ENCODE results near the gene CCDC142. TPM values are rescaled to one million over a fixed set of nuclear protein-coding genes. Genes with fewer than 3 reads are reported as not detected.

The CCDC142 gene
- total and polyA plus RNA-seq, 9 of the 15 experiments (the other 6 are each of a cell fraction or from before 2014, with no cell fraction given) = 0.55 to 11.7 (median 7.2) TPM

DNA sequence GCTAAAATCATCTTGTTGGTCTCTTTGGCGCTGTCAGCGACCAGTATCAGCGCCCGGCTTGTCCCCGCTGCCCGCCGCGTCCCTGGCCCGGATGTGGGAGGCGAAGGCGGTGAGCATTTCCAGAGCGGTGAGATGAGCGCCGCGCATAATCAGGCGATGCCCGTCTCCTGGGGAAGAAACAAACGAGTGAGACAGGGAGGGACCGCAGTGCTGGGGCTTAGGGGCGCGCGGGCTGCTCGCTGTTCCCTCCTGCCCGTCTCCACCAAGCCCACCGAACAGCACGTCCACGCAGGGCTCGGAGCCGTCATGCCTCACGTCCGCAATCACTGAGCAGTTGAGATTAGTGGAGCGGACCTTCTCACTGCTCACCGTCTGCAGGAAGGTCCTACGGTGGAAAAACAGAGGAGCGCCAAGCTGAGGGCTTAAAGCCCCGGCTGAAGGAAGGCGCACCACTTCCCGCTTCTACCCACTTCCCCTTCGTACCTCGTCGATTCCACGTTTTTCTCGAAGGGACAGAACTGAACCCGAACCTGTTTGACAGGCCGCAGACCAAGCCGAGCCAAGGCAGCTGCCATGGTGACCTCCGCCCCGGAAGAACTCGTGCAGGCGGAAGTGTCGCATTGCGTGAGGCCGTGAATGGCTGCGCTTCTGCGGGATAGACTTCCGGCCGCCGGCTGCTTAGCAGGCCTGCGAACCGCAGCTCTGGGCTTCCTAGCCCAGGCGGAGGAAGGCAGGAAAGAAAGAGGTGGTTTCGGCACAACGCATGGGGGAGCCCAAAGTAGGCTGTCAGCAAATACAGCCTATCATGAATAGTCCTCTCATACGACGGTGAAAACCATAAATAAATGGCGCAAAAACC, 10.5 kb downstream of the CCDC142 start, which contains the start of gene MRPL53 (continued):
- peak; percentile 8 to 53; a peak in 2 of 4 replicates for TF ChIP-seq TEAD1 (CRISPR knock-in tag; IDR thresholded peaks at IDR 0.05)
- TF ChIP-seq DMBX1 (CRISPR knock-in tag; IDR thresholded peaks at IDR 0.05; ENCODE audit: borderline replicate concordance) = no peak
- TF ChIP-seq, protein P1, sequence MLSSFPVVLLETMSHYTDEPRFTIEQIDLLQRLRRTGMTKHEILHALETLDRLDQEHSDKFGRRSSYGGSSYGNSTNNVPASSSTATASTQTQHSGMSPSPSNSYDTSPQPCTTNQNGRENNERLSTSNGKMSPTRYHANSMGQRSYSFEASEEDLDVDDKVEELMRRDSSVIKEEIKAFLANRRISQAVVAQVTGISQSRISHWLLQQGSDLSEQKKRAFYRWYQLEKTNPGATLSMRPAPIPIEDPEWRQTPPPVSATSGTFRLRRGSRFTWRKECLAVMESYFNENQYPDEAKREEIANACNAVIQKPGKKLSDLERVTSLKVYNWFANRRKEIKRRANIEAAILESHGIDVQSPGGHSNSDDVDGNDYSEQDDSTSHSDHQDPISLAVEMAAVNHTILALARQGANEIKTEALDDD (IDR thresholded peaks at IDR 0.05) = no peak
- TF ChIP-seq RNF2 (IDR thresholded peaks at IDR 0.05) = peak; percentile 46
- TF ChIP-seq, protein P2, sequence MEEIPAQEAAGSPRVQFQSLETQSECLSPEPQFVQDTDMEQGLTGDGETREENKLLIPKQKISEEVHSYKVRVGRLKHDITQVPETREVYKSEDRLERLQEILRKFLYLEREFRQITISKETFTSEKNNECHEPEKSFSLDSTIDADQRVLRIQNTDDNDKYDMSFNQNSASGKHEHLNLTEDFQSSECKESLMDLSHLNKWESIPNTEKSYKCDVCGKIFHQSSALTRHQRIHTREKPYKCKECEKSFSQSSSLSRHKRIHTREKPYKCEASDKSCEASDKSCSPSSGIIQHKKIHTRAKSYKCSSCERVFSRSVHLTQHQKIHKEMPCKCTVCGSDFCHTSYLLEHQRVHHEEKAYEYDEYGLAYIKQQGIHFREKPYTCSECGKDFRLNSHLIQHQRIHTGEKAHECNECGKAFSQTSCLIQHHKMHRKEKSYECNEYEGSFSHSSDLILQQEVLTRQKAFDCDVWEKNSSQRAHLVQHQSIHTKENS (CRISPR knock-in tag; IDR thresholded peaks at IDR 0.05) = peak; percentile 55; the same call in 1 of the 2 replicates
- TF ChIP-seq L3MBTL2 (IDR thresholded peaks at IDR 0.05) = peak; percentile 77
- peak; percentile 72 for TF ChIP-seq MEIS2 (IDR thresholded peaks at IDR 0.05; ENCODE audit: partially characterized antibody)
- peak; percentile 92 for TF ChIP-seq ARID4B (CRISPR knock-in tag; IDR thresholded peaks at IDR 0.05)
- no peak for TF ChIP-seq SMAD3 (CRISPR knock-in tag; conservative IDR thresholded peaks at IDR 0.05)
- TF ChIP-seq NR4A1 (CRISPR knock-in tag; IDR thresholded peaks at IDR 0.05) = 0 out of 2 replicates have a peak, but pooled peaks have one; percentile 34
- TF ChIP-seq NR4A1 (tag; IDR thresholded peaks at IDR 0.05) = peak; percentile 83
- no peak for TF ChIP-seq SRSF1 (IDR thresholded peaks at IDR 0.05; ENCODE audit: low read depth, low read length)
- TF ChIP-seq, protein P3, sequence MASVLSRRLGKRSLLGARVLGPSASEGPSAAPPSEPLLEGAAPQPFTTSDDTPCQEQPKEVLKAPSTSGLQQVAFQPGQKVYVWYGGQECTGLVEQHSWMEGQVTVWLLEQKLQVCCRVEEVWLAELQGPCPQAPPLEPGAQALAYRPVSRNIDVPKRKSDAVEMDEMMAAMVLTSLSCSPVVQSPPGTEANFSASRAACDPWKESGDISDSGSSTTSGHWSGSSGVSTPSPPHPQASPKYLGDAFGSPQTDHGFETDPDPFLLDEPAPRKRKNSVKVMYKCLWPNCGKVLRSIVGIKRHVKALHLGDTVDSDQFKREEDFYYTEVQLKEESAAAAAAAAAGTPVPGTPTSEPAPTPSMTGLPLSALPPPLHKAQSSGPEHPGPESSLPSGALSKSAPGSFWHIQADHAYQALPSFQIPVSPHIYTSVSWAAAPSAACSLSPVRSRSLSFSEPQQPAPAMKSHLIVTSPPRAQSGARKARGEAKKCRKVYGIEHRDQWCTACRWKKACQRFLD (CRISPR knock-in tag; IDR thresholded peaks at IDR 0.05) = no peak
- TF ChIP-seq, protein P4, sequence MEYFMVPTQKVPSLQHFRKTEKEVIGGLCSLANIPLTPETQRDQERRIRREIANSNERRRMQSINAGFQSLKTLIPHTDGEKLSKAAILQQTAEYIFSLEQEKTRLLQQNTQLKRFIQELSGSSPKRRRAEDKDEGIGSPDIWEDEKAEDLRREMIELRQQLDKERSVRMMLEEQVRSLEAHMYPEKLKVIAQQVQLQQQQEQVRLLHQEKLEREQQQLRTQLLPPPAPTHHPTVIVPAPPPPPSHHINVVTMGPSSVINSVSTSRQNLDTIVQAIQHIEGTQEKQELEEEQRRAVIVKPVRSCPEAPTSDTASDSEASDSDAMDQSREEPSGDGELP (CRISPR knock-in tag; IDR thresholded peaks at IDR 0.05; ENCODE audit: borderline replicate concordance) = peak; percentile 88
- TF ChIP-seq MTA3 (IDR thresholded peaks at IDR 0.05; ENCODE audit: borderline replicate concordance) = peak; percentile 84; the same call in 1 of the 2 replicates

All from K562 (cell line).